GM18907 (cell line): ENCODE data around the gene CYSLTR2.
A peak's percentile ranks its signal among the peaks of the same experiment; 100 is the strongest.
"Not testable (repeated sequence)": the region's sequence is repeated elsewhere in the genome, so short reads cannot be mapped to it uniquely, and the experiment has no call there.

Experiments used
- ATAC-seq: cut with Tn5 transposase; IDR thresholded peaks from one replicate; pipeline ENCODE4 v1.9.1; 2021; ENCODE audit warnings: mild to moderate bottlenecking, moderate library complexity; ENCODE audit not compliant: unreplicated experiment

Gene CYSLTR2

GRCh38 chr13:48686636-48687210, 33.0 kb downstream of the CYSLTR2 start:
- no peak for ATAC-seq

GRCh38 chr13:48687249-48687648, 33.5 kb downstream of the CYSLTR2 start:
- ATAC-seq, result no peak

- ATAC-seq, result no peak
Measured at GRCh38 chr13:48693998-48694397, 40.3 kb downstream of the CYSLTR2 start.

GRCh38 chr13:48695776-48696175, 42.0 kb downstream of the CYSLTR2 start:
- ATAC-seq, result no peak

- ATAC-seq, result not testable (repeated sequence)
Measured at GRCh38 chr13:48696676-48697075, 42.9 kb downstream of the CYSLTR2 start.

GRCh38 chr13:48707405-48707804, 53.7 kb downstream of the CYSLTR2 start:
- no peak for ATAC-seq

GRCh38 chr13:48708764-48709163, 55.0 kb downstream of the CYSLTR2 start:
- no peak for ATAC-seq

- ATAC-seq, result no peak
Measured at GRCh38 chr13:48709213-48709612, 55.5 kb downstream of the CYSLTR2 start.

GRCh38 chr13:48710160-48710559, 56.4 kb downstream of the CYSLTR2 start:
- no peak for ATAC-seq

- no peak for ATAC-seq
Measured at GRCh38 chr13:48712141-48712540, 58.4 kb downstream of the CYSLTR2 start.

- ATAC-seq, result no peak
Measured at GRCh38 chr13:48715977-48716376, 62.2 kb downstream of the CYSLTR2 start.

GRCh38 chr13:48720621-48721020, 66.9 kb downstream of the CYSLTR2 start:
- ATAC-seq, result no peak

GRCh38 chr13:48723168-48723567, 69.4 kb downstream of the CYSLTR2 start:
- ATAC-seq, result no peak

- no peak for ATAC-seq
Measured at GRCh38 chr13:48725271-48725670, 71.5 kb downstream of the CYSLTR2 start.

GRCh38 chr13:48726711-48727110, 73.0 kb downstream of the CYSLTR2 start:
- ATAC-seq, result no peak

- ATAC-seq, result no peak
Measured at GRCh38 chr13:48727241-48728011, 73.7 kb downstream of the CYSLTR2 start.

GRCh38 chr13:48728226-48728625, 74.5 kb downstream of the CYSLTR2 start:
- ATAC-seq, result no peak

GRCh38 chr13:48728876-48729275, 75.1 kb downstream of the CYSLTR2 start:
- no peak for ATAC-seq

- no peak for ATAC-seq
Measured at GRCh38 chr13:48729856-48730255, 76.1 kb downstream of the CYSLTR2 start.

- ATAC-seq, result no peak
Measured at GRCh38 chr13:48731001-48731658, 77.4 kb downstream of the CYSLTR2 start.

GRCh38 chr13:48731957-48732569, 78.3 kb downstream of the CYSLTR2 start:
- peak; percentile 73 for ATAC-seq
